ENCODE results near the gene MGRN1. TPM values are rescaled to one million over a fixed set of nuclear protein-coding genes. Genes with fewer than 3 reads are reported as not detected.

The MGRN1 gene
- total RNA-seq, 1 experiment from 2014 or later, result 22.7 TPM

DNA sequence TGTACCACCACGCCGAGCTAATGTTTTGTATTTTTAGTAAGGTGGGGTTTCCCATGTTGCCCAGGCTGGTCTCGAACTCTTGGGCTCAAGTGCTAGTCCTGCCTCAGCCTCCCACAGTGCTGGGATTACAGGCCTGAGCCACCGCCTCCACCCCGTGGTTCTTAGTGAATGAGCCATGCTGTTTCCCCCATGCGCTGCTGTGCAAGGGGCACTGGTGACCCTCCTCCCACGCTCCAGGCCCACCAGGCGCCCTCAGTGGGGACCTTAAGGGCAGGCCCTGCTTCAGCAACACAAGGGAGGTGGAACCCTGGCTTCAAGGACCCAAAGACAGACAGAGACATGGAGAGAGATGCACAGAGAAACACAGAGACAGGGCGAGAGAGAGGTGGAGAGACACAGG is 53.4 kb downstream of the MGRN1 start:
- Histone ChIP-seq H3K4me2 (ENCODE audit: low read length) (no peak overlapping the region), H3K9ac (ENCODE audit: low read length) (no peak overlapping the region), H2AFZ (ENCODE audit: low read length) (no peak overlapping the region), H3K79me2 (ENCODE audit: low read length) (no peaks in the 10 kb centered on the region), H4K20me1 (ENCODE audit: low read length) (no peaks in the 10 kb centered on the region), H3K27me3 (ENCODE audit: low read length) (no peaks in the 10 kb centered on the region), H3K4me3 (ENCODE audit: low read length) (no peak overlapping the region), H3K9me2 (replicated peaks; ENCODE audit: low read length) (no peaks in the 10 kb centered on the region), H3K36me3 (ENCODE audit: low read depth, low read length) (no peaks in the 10 kb centered on the region; the same call in 1 of the 2 replicates), H3K4me1 (ENCODE audit: insufficient read depth, low read length) (peaks cover 20% of the 10 kb centered on the region), H3K27ac (ENCODE audit: low read length) (no peak overlapping the region), H3F3A (ENCODE audit: low read length, unreplicated experiment) (no peaks in the 10 kb centered on the region), H3K9me3 (ENCODE audit: low read length) (no peaks in the 10 kb centered on the region)
- ChIA-PET CTCF (no interaction called here), POLR2A (ENCODE audit: unreplicated experiment) (no interaction called here)
- no TSS peak for BruUV-seq (replicated peaks)
- no peak for TF ChIP-seq EZH2 (IDR thresholded peaks at IDR 0.05; ENCODE audit: low read length, unreplicated experiment)
- TF ChIP-seq, protein P1, sequence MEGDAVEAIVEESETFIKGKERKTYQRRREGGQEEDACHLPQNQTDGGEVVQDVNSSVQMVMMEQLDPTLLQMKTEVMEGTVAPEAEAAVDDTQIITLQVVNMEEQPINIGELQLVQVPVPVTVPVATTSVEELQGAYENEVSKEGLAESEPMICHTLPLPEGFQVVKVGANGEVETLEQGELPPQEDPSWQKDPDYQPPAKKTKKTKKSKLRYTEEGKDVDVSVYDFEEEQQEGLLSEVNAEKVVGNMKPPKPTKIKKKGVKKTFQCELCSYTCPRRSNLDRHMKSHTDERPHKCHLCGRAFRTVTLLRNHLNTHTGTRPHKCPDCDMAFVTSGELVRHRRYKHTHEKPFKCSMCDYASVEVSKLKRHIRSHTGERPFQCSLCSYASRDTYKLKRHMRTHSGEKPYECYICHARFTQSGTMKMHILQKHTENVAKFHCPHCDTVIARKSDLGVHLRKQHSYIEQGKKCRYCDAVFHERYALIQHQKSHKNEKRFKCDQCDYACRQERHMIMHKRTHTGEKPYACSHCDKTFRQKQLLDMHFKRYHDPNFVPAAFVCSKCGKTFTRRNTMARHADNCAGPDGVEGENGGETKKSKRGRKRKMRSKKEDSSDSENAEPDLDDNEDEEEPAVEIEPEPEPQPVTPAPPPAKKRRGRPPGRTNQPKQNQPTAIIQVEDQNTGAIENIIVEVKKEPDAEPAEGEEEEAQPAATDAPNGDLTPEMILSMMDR (conservative IDR thresholded peaks at IDR 0.05; ENCODE audit: low read depth, low read length), result no peak
- no peak for TF ChIP-seq EZH2phosphoT487 (IDR thresholded peaks at IDR 0.05; ENCODE audit: borderline replicate concordance, low read length)
- ATAC-seq, result no peak
- intact Hi-C loops (cut with micrococcal nuclease), result no loop called here
- DNase-seq, result no peak

DNA sequence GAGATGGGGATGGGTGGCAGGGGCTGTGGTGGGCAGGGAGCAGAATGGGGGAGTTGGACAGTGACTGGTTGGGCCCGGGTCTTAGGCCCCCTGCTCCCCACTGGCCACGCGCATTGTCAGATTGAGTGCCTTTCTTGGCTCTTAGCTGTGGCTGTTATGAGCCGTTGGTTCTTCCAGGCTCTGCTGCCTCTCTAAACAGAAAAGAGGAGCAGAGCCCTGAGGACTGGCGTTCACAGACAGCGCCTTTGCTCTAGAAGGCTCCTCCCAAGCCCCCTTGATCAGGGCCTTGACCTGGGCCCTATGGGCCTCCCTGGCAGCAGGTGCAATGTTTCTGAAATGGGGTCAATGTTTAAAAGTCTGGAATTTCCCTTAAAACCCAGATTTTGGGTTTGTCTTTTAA is 54.0 kb downstream of the MGRN1 start:
- H3K9ac ChIP-seq (ENCODE audit: low read length), result no peak overlapping the region
- H3K36me3 ChIP-seq (ENCODE audit: low read depth, low read length), result no peaks in the 10 kb centered on the region
- no peaks in the 10 kb centered on the region for H3K79me2 ChIP-seq (ENCODE audit: low read length)
- no peaks in the 10 kb centered on the region for H3K9me3 ChIP-seq (ENCODE audit: low read length)
- BruUV-seq (replicated peaks), result no TSS peak
- no peak overlapping the region for H2AFZ ChIP-seq (ENCODE audit: low read length)
- TF ChIP-seq EZH2phosphoT487 (IDR thresholded peaks at IDR 0.05; ENCODE audit: borderline replicate concordance, low read length) (no peak), EZH2 (IDR thresholded peaks at IDR 0.05; ENCODE audit: low read length, unreplicated experiment) (no peak)
- TF ChIP-seq, protein P1 (conservative IDR thresholded peaks at IDR 0.05; ENCODE audit: low read depth, low read length), result no peak
- H4K20me1 ChIP-seq (ENCODE audit: low read length), result no peaks in the 10 kb centered on the region
- DNase-seq (no peak), ATAC-seq (no peak)
- CTCF ChIA-PET, result no interaction called here
- POLR2A ChIA-PET (ENCODE audit: unreplicated experiment), result no interaction called here
- H3K9me2 ChIP-seq (replicated peaks; ENCODE audit: low read length), result no peaks in the 10 kb centered on the region
- H3F3A ChIP-seq (ENCODE audit: low read length, unreplicated experiment), result no peaks in the 10 kb centered on the region
- H3K4me1 ChIP-seq (ENCODE audit: insufficient read depth, low read length), result peaks cover 20% of the 10 kb centered on the region
- H3K4me2 ChIP-seq (ENCODE audit: low read length), result no peak overlapping the region
- H3K27me3 ChIP-seq (ENCODE audit: low read length), result no peaks in the 10 kb centered on the region
- no peak overlapping the region for H3K4me3 ChIP-seq (ENCODE audit: low read length)
- H3K27ac ChIP-seq (ENCODE audit: low read length), result no peak overlapping the region
- intact Hi-C loops (cut with micrococcal nuclease), result no loop called here

DNA sequence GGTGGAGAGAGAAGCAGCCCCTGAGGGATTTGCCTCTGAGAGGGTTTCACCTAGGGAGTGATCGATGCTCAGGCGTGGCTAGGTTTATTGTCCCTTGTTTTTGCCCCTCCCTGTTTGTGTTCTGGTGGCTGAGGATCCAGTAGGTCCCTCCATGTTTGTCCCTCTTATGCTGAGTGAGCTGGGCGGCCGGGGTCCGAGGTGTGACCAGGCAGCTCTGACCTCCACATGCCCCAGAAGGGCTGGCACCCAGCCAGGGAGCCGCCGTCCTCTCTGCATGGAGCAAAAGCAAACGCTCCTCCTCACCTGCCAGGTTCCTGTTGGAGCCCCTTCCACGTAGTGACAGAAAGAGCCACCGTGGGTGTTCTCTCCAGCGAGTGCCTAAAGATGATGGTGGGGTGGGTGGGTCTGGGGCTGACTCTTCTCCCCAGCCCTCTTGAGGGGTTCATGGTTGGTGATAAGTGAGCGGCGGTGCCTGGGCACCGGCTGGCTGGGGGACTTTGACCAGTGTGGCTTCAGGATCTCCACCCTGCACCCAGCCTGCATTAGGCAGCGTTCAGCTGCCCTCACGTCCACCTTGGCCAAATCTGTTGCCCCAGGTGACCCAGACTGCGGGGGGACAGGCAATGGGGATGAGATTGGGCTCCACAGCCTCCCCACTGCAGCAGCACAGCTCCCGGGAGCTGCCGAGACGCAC is 54.7 kb downstream of the MGRN1 start:
- ATAC-seq, result no peak
- Histone ChIP-seq H3K27ac (ENCODE audit: low read length) (peak overlapping the region; percentile 94), H3K9me3 (ENCODE audit: low read length) (no peaks in the 10 kb centered on the region), H3F3A (ENCODE audit: low read length, unreplicated experiment) (no peaks in the 10 kb centered on the region), H3K79me2 (ENCODE audit: low read length) (no peaks in the 10 kb centered on the region), H3K4me1 (ENCODE audit: insufficient read depth, low read length) (peaks cover 20% of the 10 kb centered on the region), H3K36me3 (ENCODE audit: low read depth, low read length) (no peaks in the 10 kb centered on the region), H2AFZ (ENCODE audit: low read length) (peak overlapping the region; percentile 89), H3K4me3 (ENCODE audit: low read length) (peak overlapping the region; percentile 71), H4K20me1 (ENCODE audit: low read length) (no peaks in the 10 kb centered on the region), H3K27me3 (ENCODE audit: low read length) (no peaks in the 10 kb centered on the region), H3K9me2 (replicated peaks; ENCODE audit: low read length) (no peaks in the 10 kb centered on the region), H3K4me2 (ENCODE audit: low read length) (peak overlapping the region; percentile 94), H3K9ac (ENCODE audit: low read length) (peak overlapping the region; percentile 82)
- DNase-seq, result no peak
- intact Hi-C loops (cut with micrococcal nuclease), result no loop called here
- POLR2A ChIA-PET (ENCODE audit: unreplicated experiment), result interaction anchor here (0.6 to 0.9 kb wide), 2 partner anchors 16 to 84 kb away, joined by 3 to 5 read pairs; no protein-coding TSS in a partner anchor
- no TSS peak for BruUV-seq (replicated peaks)
- TF ChIP-seq EZH2phosphoT487 (IDR thresholded peaks at IDR 0.05; ENCODE audit: borderline replicate concordance, low read length), result no peak
- no peak for TF ChIP-seq EZH2 (IDR thresholded peaks at IDR 0.05; ENCODE audit: low read length, unreplicated experiment)
- TF ChIP-seq, protein P1 (conservative IDR thresholded peaks at IDR 0.05; ENCODE audit: low read depth, low read length), result no peak
- CTCF ChIA-PET, result interaction anchor here (0.7 kb wide), 1 partner anchor 22 kb away, joined by 3 read pairs; no protein-coding TSS in a partner anchor
